CD4-positive, alpha-beta T cell (primary cell): ENCODE measurements around the gene TMEM26. TPM values are rescaled to one million over a fixed set of nuclear protein-coding genes. Genes with fewer than 3 reads are reported as not detected.

Experiments used
- ATAC-seq: fragments of 200-7000 bp; cut with Tn5 transposase; one replicate; pipeline ENCODE4 v1.10.0; 2022; ENCODE audit warnings: mild to moderate bottlenecking; ENCODE audit not compliant: poor library complexity
- CTCF ChIA-PET: fragments of 350-600 bp; sonication (Branson Sonifier 250); formaldehyde crosslinking; loops from one replicate; lab custom pipeline; 2021; ENCODE audit warnings: antibody characterized with exemption, inconsistent platforms; lab: Charles Lee
- POLR2A ChIA-PET: fragments of 350-600 bp; sonication (Branson Sonifier 250); formaldehyde crosslinking; loops from one replicate; lab custom pipeline; 2021; ENCODE audit warnings: antibody characterized with exemption, inconsistent platforms; lab: Charles Lee
- DNase-seq, 14 experiments: peaks; one replicate each; pipeline ENCODE4 v3.0.0-alpha.2; 2013 to 2020; ENCODE audit warnings: mixed read lengths in 2 of 14
- H3K27ac ChIP-seq, 2 donors: one replicate each; pipeline versions ENCODE4 v1.5.1 to v1.7.0; 2013; ENCODE audit warnings: low read length in 2 of 2, low read depth in 1 of 2, mild to moderate bottlenecking in 1 of 2
- H3K27me3 ChIP-seq, 2 experiments: 1 replicate in 1 of 2; 2 replicates in 1 of 2; pipeline versions ENCODE4 v1.6.1 to v1.7.0; 2013; ENCODE audit warnings: low read length in 2 of 2, control low read depth in 1 of 2, mild to moderate bottlenecking in 1 of 2, moderate library complexity in 1 of 2; ENCODE audit not compliant: insufficient read depth in 2 of 2, control insufficient read depth in 1 of 2
- H3K36me3 ChIP-seq: one replicate; pipeline ENCODE4 v1.6.1; 2013; ENCODE audit warnings: low read length, control low read depth; ENCODE audit not compliant: insufficient read depth
- H3K4me1 ChIP-seq: one replicate; pipeline ENCODE4 v1.6.1; 2013; ENCODE audit warnings: low read length, control low read depth; ENCODE audit not compliant: insufficient read depth
- H3K4me3 ChIP-seq: one replicate; pipeline ENCODE4 v1.5.1; 2013; ENCODE audit warnings: mild to moderate bottlenecking, low read length, moderate library complexity
- H3K9me3 ChIP-seq, 2 experiments: 1 replicate in 1 of 2; 2 replicates in 1 of 2; pipeline versions ENCODE4 v1.6.1 to v1.7.0; 2013; ENCODE audit warnings: low read length in 2 of 2, mild to moderate bottlenecking in 2 of 2, control low read depth in 1 of 2, moderate library complexity in 1 of 2; ENCODE audit not compliant: control insufficient read depth in 1 of 2, insufficient read depth in 1 of 2
- H3K27ac Mint-ChIP-seq: one replicate; pipeline ENCODE4 v1.8.0; 2020; ENCODE audit warnings: mixed read lengths
- H3K27me3 Mint-ChIP-seq: one replicate; pipeline ENCODE4 v1.8.0; 2021; ENCODE audit warnings: mixed read lengths
- H3K36me3 Mint-ChIP-seq: one replicate; pipeline ENCODE4 v1.8.0; 2021; ENCODE audit warnings: low read depth, mixed read lengths
- H3K4me1 Mint-ChIP-seq: one replicate; pipeline ENCODE4 v1.8.0; 2021; ENCODE audit warnings: low read depth, mixed read lengths
- H3K4me3 Mint-ChIP-seq: one replicate; pipeline ENCODE4 v1.8.0; 2020; ENCODE audit warnings: mild to moderate bottlenecking, mixed read lengths
- H3K9me3 Mint-ChIP-seq: one replicate; pipeline ENCODE4 v1.8.0; 2020; ENCODE audit warnings: mixed read lengths
- intact Hi-C, 2 experiments: fragments of 100-400 bp; cut with DNase I in 1 of 2; cut with micrococcal nuclease in 1 of 2; formaldehyde crosslinking; loops; one replicate each; pipeline versions ENCODE4 v1.15.1 to v1.9.0; 2023 to 2025; cut with DNase I, micrococcal nuclease
- total RNA-seq, 174 experiments: library from RNA in 2 of 174; stranded (reverse) in 2 of 174; gene quantifications; one replicate each; pipeline ENCODE4 v1.2.3 and lab custom pipeline; 2021 to 2026
- TF ChIP-seq, protein P1 (sequence below): fragments of 200-600 bp; IDR thresholded peaks from one replicate; pipeline ENCODE4 v1.8.0; 2022; ENCODE audit warnings: antibody characterized with exemption, mild to moderate bottlenecking

Gene TMEM26
- total RNA-seq, 2 experiments from 2014 or later: not detected

- Histone ChIP-seq H3K4me1 (no peaks in the 10 kb centered on the region), H3K27ac (no peak overlapping the region), H3K36me3 (no peaks in the 10 kb centered on the region), H3K4me3 (no peak overlapping the region), H3K27me3 (no peaks in the 10 kb centered on the region), H3K9me3 (no peaks in the 10 kb centered on the region)
- Mint-ChIP-seq H3K36me3 (no peaks in the 10 kb centered on the region), H3K4me1 (no peaks in the 10 kb centered on the region), H3K9me3 (no peaks in the 10 kb centered on the region), H3K4me3 (no peak overlapping the region), H3K27ac (no peak overlapping the region), H3K27me3 (no peaks in the 10 kb centered on the region)
- TF ChIP-seq, protein P1, sequence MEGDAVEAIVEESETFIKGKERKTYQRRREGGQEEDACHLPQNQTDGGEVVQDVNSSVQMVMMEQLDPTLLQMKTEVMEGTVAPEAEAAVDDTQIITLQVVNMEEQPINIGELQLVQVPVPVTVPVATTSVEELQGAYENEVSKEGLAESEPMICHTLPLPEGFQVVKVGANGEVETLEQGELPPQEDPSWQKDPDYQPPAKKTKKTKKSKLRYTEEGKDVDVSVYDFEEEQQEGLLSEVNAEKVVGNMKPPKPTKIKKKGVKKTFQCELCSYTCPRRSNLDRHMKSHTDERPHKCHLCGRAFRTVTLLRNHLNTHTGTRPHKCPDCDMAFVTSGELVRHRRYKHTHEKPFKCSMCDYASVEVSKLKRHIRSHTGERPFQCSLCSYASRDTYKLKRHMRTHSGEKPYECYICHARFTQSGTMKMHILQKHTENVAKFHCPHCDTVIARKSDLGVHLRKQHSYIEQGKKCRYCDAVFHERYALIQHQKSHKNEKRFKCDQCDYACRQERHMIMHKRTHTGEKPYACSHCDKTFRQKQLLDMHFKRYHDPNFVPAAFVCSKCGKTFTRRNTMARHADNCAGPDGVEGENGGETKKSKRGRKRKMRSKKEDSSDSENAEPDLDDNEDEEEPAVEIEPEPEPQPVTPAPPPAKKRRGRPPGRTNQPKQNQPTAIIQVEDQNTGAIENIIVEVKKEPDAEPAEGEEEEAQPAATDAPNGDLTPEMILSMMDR: no peak
- intact Hi-C loops: no loop called here
- CTCF ChIA-PET: no interaction called here
- DNase-seq: no peak
- no peak for ATAC-seq
- POLR2A ChIA-PET: no interaction called here
These were observed 48.4 kb downstream of the TMEM26 start for GRCh38 chr10:61404751-61405150.

- no peak overlapping the region for H3K27ac Mint-ChIP-seq
- ATAC-seq (no peak), DNase-seq (no peak)
- peaks cover 3% of the 10 kb centered on the region for H3K4me1 ChIP-seq
- no peak overlapping the region for H3K4me3 ChIP-seq
- H3K27me3 ChIP-seq: no peaks in the 10 kb centered on the region
- H3K9me3 ChIP-seq: no peaks in the 10 kb centered on the region
- H3K36me3 Mint-ChIP-seq: no peaks in the 10 kb centered on the region
- ChIA-PET POLR2A (no interaction called here), CTCF (no interaction called here)
- intact Hi-C loops: no loop called here
- no peaks in the 10 kb centered on the region for H3K9me3 Mint-ChIP-seq
- H3K27me3 Mint-ChIP-seq: no peaks in the 10 kb centered on the region
- TF ChIP-seq, protein P1: no peak
- no peaks in the 10 kb centered on the region for H3K36me3 ChIP-seq
- no peak overlapping the region for H3K27ac ChIP-seq
- H3K4me3 Mint-ChIP-seq: no peak overlapping the region
- peaks cover 13% of the 10 kb centered on the region for H3K4me1 Mint-ChIP-seq
These were observed 52.7 kb downstream of the TMEM26 start for GRCh38 chr10:61400524-61400923.

GRCh38 chr10:61399406-61399805, 53.8 kb downstream of the TMEM26 start:
- ChIA-PET CTCF (no interaction called here), POLR2A (no interaction called here)
- Histone ChIP-seq H3K27ac (no peak overlapping the region), H3K9me3 (no peaks in the 10 kb centered on the region), H3K36me3 (no peaks in the 10 kb centered on the region), H3K4me1 (peaks cover 3% of the 10 kb centered on the region), H3K27me3 (no peaks in the 10 kb centered on the region), H3K4me3 (no peak overlapping the region)
- peaks cover 13% of the 10 kb centered on the region for H3K4me1 Mint-ChIP-seq
- no peak overlapping the region for H3K4me3 Mint-ChIP-seq
- H3K27me3 Mint-ChIP-seq: no peaks in the 10 kb centered on the region
- ATAC-seq (no peak), DNase-seq (no peak)
- no peaks in the 10 kb centered on the region for H3K36me3 Mint-ChIP-seq
- intact Hi-C loops: no loop called here
- TF ChIP-seq, protein P1: no peak
- H3K9me3 Mint-ChIP-seq: no peaks in the 10 kb centered on the region
- no peak overlapping the region for H3K27ac Mint-ChIP-seq
